Activated CD8-positive, alpha-beta memory T cell treated with anti-CD3 and anti-CD28 coated beads, Interleukin-2, amount 10 ng/mL, durations not matched to agents 7 days and 5 days (primary cell): ENCODE results near the gene NUMB. TPM values are rescaled to one million over a fixed set of nuclear protein-coding genes. Genes with fewer than 3 reads are reported as not detected.

Source experiments
- total RNA-seq, 2 experiments: library from RNA; stranded (reverse); gene quantifications; one replicate each; pipeline ENCODE4 v1.2.3, GENCODE V29; 2021

NUMB gene
- total RNA-seq, 2 experiments from 2014 or later = 44.8 to 45.2 TPM

Other genes starting within 250 kb of the NUMB start
- gene PAPLN, start 221.0 kb downstream of the NUMB start, total RNA-seq = 1 to 10 TPM in 1 of 2 experiments, under 1 TPM in 1; 0.73 to 1.8 TPM
- gene RIOX1, start 32.4 kb upstream of the NUMB start, total RNA-seq = 10 to 100 TPM; 20.7 to 25.6 TPM
- gene ACOT1, start 78.6 kb upstream of the NUMB start, total RNA-seq = 1 to 10 TPM; 2.5 to 4.3 TPM
- gene HEATR4, start 100.4 kb upstream of the NUMB start, total RNA-seq = not detected
- gene ACOT2, start 110.7 kb upstream of the NUMB start, total RNA-seq = 10 to 100 TPM; 15.6 to 23.8 TPM
- 1 to 10 TPM; 1.5 to 2.1 TPM for gene ACOT4, start 133.3 kb upstream of the NUMB start, total RNA-seq
- not detected for gene ACOT6, start 154.0 kb upstream of the NUMB start, total RNA-seq
- 1 to 10 TPM; 8.8 to 9.1 TPM for gene DNAL1, start 186.4 kb upstream of the NUMB start, total RNA-seq